Cardiac ventricle fibroblast (primary cell): ENCODE results near the gene EXOSC10. TPM values are rescaled to one million over a fixed set of nuclear protein-coding genes. Genes with fewer than 3 reads are reported as not detected.

Source experiments
- total RNA-seq: library from RNA; depleted of rRNA; stranded (reverse); fragments of >200 nt; gene quantifications from 2 replicates; pipeline ENCODE4 v1.2.3, GENCODE V29; 2015

EXOSC10 gene
- 37.8 and 40.4 TPM in 2 replicates for total RNA-seq

DNA sequence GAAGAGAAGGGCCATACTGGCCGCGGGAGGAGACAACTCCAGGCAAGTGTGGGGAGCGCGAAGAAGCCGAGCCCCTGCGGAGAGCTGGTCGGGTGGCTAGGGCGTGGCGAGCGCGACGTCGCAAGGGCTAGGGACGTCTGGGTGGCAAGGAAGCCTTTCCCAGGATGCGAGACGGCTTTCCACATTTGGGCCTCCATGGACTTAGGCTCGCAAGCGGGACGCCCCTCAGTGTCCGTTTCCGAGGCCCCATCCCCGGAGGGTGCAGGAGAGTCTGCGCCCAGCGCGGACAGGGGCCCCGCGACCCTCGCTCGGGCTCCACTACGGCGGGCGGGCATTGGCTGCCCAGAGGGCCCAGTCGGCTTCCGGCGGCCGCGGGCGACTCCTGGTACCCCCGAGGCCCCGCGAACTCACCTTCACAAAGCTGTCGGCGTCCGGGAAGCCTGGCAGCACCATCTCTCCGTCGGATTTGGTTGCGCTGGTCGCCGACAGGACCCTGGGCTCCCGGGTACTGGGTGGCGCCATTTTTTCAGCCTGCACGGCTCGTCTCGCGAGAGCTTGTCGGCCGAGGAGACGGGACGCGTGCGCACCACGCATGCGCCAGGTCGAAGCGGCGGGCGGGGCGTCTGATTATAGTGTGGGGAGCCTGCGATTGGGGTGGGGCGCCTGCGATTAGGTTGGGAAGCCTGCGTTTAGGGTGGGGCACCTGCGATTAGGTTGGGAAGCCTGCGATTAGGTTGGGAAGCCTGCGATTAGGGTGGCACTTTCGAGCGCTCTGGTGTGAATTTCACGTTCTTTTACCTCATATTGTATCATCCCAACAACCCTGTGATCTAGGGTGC, at the start of gene EXOSC10:
TSS of gene EXOSC10 (minus strand) at position 560 of the 839 bp plus-strand sequence. CDS start at position 522, 38 bp downstream.

DNA sequence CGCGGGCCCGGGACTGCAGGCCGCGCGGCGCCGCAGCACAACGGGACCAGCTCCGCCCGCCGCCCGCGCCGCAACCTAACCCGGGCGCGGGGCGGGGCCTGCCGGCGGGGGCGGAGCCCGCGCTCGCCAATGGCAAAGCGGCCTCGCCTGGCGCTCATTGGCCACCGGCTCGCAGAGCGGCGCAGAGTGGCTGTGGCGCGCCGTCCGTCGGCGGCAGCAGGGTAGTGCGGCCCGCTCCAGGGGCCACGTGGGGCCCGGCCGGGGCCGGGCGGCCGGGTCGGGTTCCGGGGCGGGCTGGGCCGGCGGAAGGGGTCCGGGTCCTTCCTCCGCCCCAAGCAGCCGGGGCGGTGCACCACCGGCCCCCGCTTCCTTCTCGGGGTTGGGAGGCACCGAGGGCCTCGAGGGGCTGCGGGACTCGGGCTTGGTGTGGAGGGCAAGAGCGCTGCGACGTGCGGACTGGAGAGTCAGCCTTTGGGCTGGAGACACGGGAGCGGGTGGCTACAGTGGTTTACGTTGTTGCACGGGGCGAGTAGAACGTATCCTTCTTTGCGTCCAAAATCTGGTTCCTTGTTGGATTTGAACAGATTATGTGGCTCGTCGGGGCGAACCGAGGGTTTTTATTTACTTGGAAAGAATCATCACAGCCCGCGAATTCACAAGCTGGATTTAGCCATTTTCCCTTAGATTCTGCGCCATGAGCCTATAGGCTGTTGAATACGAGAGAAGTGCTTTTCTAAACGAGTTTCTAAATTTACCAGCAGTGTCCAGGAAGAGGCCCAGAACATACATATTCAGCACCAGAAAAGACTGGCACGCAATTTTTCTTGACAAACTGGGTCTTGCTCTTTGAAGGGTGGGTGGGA, 39.5 kb downstream of the EXOSC10 start, which contains the start of gene SRM:
TSS of gene SRM (minus strand) at position 51 of the 863 bp plus-strand sequence. CDS start 75 bp downstream, outside the sequence.

DNA sequence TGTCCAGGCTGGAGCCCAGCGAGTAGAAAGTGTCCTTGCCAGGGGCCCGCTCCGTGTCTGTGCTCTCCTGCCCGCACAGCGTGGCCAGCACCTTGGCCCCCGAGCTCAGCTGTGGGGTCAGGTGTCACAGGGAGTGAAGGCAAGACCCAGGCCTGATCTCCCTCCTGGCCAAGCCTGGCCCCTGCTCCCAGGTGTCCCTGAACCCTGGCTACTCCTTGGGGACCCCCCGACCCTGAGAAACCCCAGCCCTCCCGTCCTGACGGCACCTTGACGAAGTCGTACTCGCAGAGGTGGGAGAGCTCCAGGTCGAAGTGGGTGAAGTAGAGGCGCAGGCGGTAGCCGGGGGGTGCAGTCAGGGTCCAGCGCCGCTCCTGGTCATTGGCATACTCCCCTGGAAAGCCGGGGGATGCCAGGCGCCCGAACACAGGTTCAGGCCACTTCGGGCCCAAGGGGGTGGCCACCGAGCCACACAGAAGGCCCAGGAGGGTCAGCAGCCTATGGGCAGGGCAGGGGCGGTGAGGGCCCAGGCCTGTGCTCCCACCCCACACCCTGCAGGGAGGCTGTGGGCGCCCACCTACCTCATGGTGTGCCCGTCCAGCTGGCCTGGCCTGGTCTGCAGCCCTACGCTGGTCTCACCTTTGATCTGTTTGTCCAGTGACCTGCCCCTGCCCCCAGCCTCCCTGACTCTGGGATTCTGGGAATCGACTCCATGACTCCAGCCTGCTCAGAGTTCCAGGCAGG, 52.9 kb downstream of the EXOSC10 start, which contains the start of gene MASP2:
TSS of gene MASP2 (minus strand) at position 615 of the 741 bp plus-strand sequence. CDS start at position 583, 32 bp downstream.

Other genes with a start within 250 kb of the EXOSC10 start
- 86.7 and 103 TPM in 2 replicates for gene TARDBP, start 87.2 kb downstream of the EXOSC10 start, total RNA-seq
- gene MASP2, start 52.6 kb downstream of the EXOSC10 start, total RNA-seq: not detected in 2 replicates
- 71.7 and 84.4 TPM in 2 replicates for gene SRM, start 39.9 kb downstream of the EXOSC10 start, total RNA-seq
- gene ANGPTL7, start 89.5 kb upstream of the EXOSC10 start, total RNA-seq: 0.34 TPM in 1 of 2 replicates, not detected in the other
- gene MTOR, start 162.7 kb upstream of the EXOSC10 start, total RNA-seq: 18.0 and 22.0 TPM in 2 replicates
- gene UBIAD1, start 173.3 kb upstream of the EXOSC10 start, total RNA-seq: 7.5 and 8.4 TPM in 2 replicates